HepG2 (cell line): ENCODE measurements around the gene MICAL3. TPM values are rescaled to one million over a fixed set of nuclear protein-coding genes. Genes with fewer than 3 reads are reported as not detected.

ENCODE experiments used
- GLMP ChIP-seq: sonication (generic); formaldehyde crosslinking; IDR thresholded peaks from 2 replicates; pipeline ENCODE4 v1.9.0; 2021; ENCODE audit warnings: missing genetic modification reagents, mild to moderate bottlenecking, borderline replicate concordance
- HIC2 ChIP-seq: sonication (generic); formaldehyde crosslinking; IDR thresholded peaks from 2 replicates; pipeline ENCODE4 v1.9.0; 2022; ENCODE audit warnings: low read depth, missing genetic modification reagents
- PAXIP1 ChIP-seq: sonication (generic); formaldehyde crosslinking; conservative IDR thresholded peaks from 2 replicates; pipeline ENCODE4 v1.4.0; 2020; ENCODE audit warnings: mild to moderate bottlenecking, missing genetic modification reagents, moderate library complexity
- SALL2 ChIP-seq: sonication (generic); formaldehyde crosslinking; IDR thresholded peaks from 2 replicates; pipeline ENCODE4 v1.8.1; 2023; ENCODE audit warnings: mild to moderate bottlenecking, missing genetic modification reagents, inconsistent platforms
- SIX4 ChIP-seq: sonication (generic); formaldehyde crosslinking; IDR thresholded peaks from 2 replicates; pipeline ENCODE4 v1.4.0; 2020; ENCODE audit warnings: missing genetic modification reagents
- SNAPC4 ChIP-seq: sonication (generic); formaldehyde crosslinking; IDR thresholded peaks from 2 replicates; pipeline ENCODE4 v1.4.0; 2020; ENCODE audit warnings: mild to moderate bottlenecking, missing genetic modification reagents
- U2AF1 ChIP-seq: fragments of 200-400 bp; formaldehyde crosslinking; optimal IDR thresholded peaks from 2 replicates; pipeline ENCODE3; 2017; ENCODE audit warnings: mild to moderate bottlenecking, low read depth, low read length
- USF2 ChIP-seq, 2 experiments: sonication (generic) in 1 of 2; formaldehyde crosslinking in 1 of 2; IDR thresholded peaks; 2 replicates each; pipeline versions ENCODE4 v1.5.1 to v1.6.1; 2011 to 2020; ENCODE audit warnings: borderline replicate concordance in 1 of 2, low read depth in 1 of 2, low read length in 1 of 2, mild to moderate bottlenecking in 1 of 2, missing genetic modification reagents in 1 of 2, moderate library complexity in 1 of 2
- ZNF263 ChIP-seq: sonication (generic); formaldehyde crosslinking; IDR thresholded peaks from 2 replicates; pipeline ENCODE4 v1.4.0; 2020; ENCODE audit warnings: missing genetic modification reagents
- ZNF431 ChIP-seq: sonication (generic); formaldehyde crosslinking; IDR thresholded peaks from 2 replicates; pipeline ENCODE4 v1.9.0; 2022; ENCODE audit warnings: missing genetic modification reagents, low read depth, mild to moderate bottlenecking, borderline replicate concordance
- ZNF549 ChIP-seq: sonication (generic); formaldehyde crosslinking; IDR thresholded peaks from 2 replicates; pipeline ENCODE4 v1.5.0; 2020; ENCODE audit warnings: missing genetic modification reagents
- ZNF670 ChIP-seq: sonication (generic); formaldehyde crosslinking; IDR thresholded peaks from 2 replicates; pipeline ENCODE4 v1.8.0; 2022; ENCODE audit warnings: mild to moderate bottlenecking, missing genetic modification reagents, borderline replicate concordance
- ZSCAN22 ChIP-seq: sonication (generic); formaldehyde crosslinking; IDR thresholded peaks from 2 replicates; pipeline ENCODE4 v1.4.0; 2020; ENCODE audit warnings: mild to moderate bottlenecking, missing genetic modification reagents
- polyA plus RNA-seq, 8 experiments: library from polyadenylated mRNA; depleted of rRNA in 3 of 8; stranded (reverse) in 7 of 8; unstranded in 1 of 8; fragments of >200 nt; fragmentation: Illumina TruSeq in 4 of 8; extraction: Trizol in 4 of 8; gene quantifications; 2 replicates each; pipeline versions ENCODE4 v1.2.1 to v1.2.3, GENCODE V29; 2011 to 2016; ENCODE audit warnings: low read depth in 4 of 8, missing spikeins in 1 of 8, mixed read lengths in 1 of 8; ENCODE audit not compliant: insufficient read depth in 1 of 8
- total RNA-seq, 5 experiments: library from RNA; depleted of rRNA; stranded (reverse); fragments of >200 nt; fragmentation: Illumina TruSeq; extraction: Trizol; gene quantifications; 2 replicates each; pipeline ENCODE4 v1.2.3, GENCODE V29; 2016; ENCODE audit warnings: low read depth in 1 of 5

MICAL3 gene
- total and polyA plus RNA-seq, 2 of the 13 experiments (the other 11 are each of a cell fraction or from before 2014, with no cell fraction given), result 5.3 to 12.5 TPM

- TF ChIP-seq GLMP (CRISPR knock-in tag) (no peak), SNAPC4 (CRISPR knock-in tag) (no peak), ZNF431 (CRISPR knock-in tag) (no peak), SIX4 (CRISPR knock-in tag) (no peak), SALL2 (CRISPR knock-in tag) (no peak), ZNF549 (CRISPR knock-in tag) (no peak), USF2 (IDR thresholded peaks at IDR 0.05; ENCODE audit: low read depth, low read length) (no peak), USF2 (CRISPR knock-in tag; IDR thresholded peaks at IDR 0.05; ENCODE audit: borderline replicate concordance) (no peak), PAXIP1 (CRISPR knock-in tag) (peak; percentile 88), U2AF1 (no peak), ZNF670 (CRISPR knock-in tag) (no peak), ZSCAN22 (no peak), ZNF263 (CRISPR knock-in tag) (0 out of 2 replicates have a peak, but pooled peaks have one; percentile 54), HIC2 (CRISPR knock-in tag) (peak; percentile 74; the same call in 1 of the 2 replicates)
Observed at GRCh38 chr22:17930455-17931313, 93.7 kb downstream of the MICAL3 start (continued).
